ENCODE results near the gene TNFAIP2.

Gene TNFAIP2

GRCh38 chr14:103133210-103134140 lies 10.2 kb downstream of the TNFAIP2 start:
- DNase-seq, result no peak

- DNase-seq, result no peak
Observed at GRCh38 chr14:103134405-103134804, 11.1 kb downstream of the TNFAIP2 start.

GRCh38 chr14:103134919-103135318 lies 11.7 kb downstream of the TNFAIP2 start:
- no peak for DNase-seq

- DNase-seq, result no peak
Observed at GRCh38 chr14:103135333-103136260, 12.3 kb downstream of the TNFAIP2 start.

GRCh38 chr14:103136388-103137271 lies 13.4 kb downstream of the TNFAIP2 start:
- DNase-seq, result peak in 1 of 58 donors; percentile 17

GRCh38 chr14:103137689-103138300 lies 14.5 kb downstream of the TNFAIP2 start:
- DNase-seq, result no peak

GRCh38 chr14:103138301-103139131 lies 15.3 kb downstream of the TNFAIP2 start:
- DNase-seq, result no peak

- DNase-seq, result no peak
Observed at GRCh38 chr14:103139132-103140025, 16.1 kb downstream of the TNFAIP2 start.

GRCh38 chr14:103140316-103141109 lies 17.3 kb downstream of the TNFAIP2 start:
- peak in 1 of 58 donors; percentile 17 for DNase-seq

GRCh38 chr14:103141117-103141796 lies 18.0 kb downstream of the TNFAIP2 start:
- DNase-seq, result peak in 1 of 58 donors; percentile 24

GRCh38 chr14:103142026-103142425 lies 18.8 kb downstream of the TNFAIP2 start:
- DNase-seq, result no peak

GRCh38 chr14:103142721-103143302 lies 19.6 kb downstream of the TNFAIP2 start:
- no peak for DNase-seq

GRCh38 chr14:103143506-103143905 lies 20.2 kb downstream of the TNFAIP2 start:
- no peak for DNase-seq

GRCh38 chr14:103144085-103144484 lies 20.8 kb downstream of the TNFAIP2 start:
- DNase-seq, result no peak

- DNase-seq, result no peak
Observed at GRCh38 chr14:103146141-103146709, 23.0 kb downstream of the TNFAIP2 start.
